Limb (tissue), 2 donors: ENCODE results near the gene CCDC171.
"Not testable (repeated sequence)": the region's sequence is repeated elsewhere in the genome, so short reads cannot be mapped to it uniquely, and the experiment has no call there.

Experiments used
- DNase-seq, 2 donors: peaks; one replicate each; pipeline ENCODE4 v3.0.0-alpha.2; 2016; ENCODE audit errors: extremely low spot score in 2 of 2

The CCDC171 gene

GRCh38 chr9:15552636-15553527, at the start of gene CCDC171:
Gene CCDC171 (plus strand): TSS chr9:15553043. CDS start chr9:15564089, 11,046 bp downstream.
- DNase-seq: peak; percentile 94 to 98

GRCh38 chr9:15505921-15506320, 46.9 kb upstream of the CCDC171 start:
- no peak for DNase-seq

GRCh38 chr9:15509931-15510788, 42.7 kb upstream of the CCDC171 start:
- peak; percentile 42 to 78 for DNase-seq

- peak; percentile 91 to 92 for DNase-seq
These were observed 41.9 kb upstream of the CCDC171 start, which contains the start of gene PSIP1 for GRCh38 chr9:15510789-15511575. Gene PSIP1 (minus strand): TSS chr9:15510970. CDS start chr9:15510188, 782 bp downstream.

- no peak for DNase-seq
These were observed 40.6 kb upstream of the CCDC171 start for GRCh38 chr9:15512204-15512603.

GRCh38 chr9:15512889-15513288, 40.0 kb upstream of the CCDC171 start:
- no peak for DNase-seq

- DNase-seq: no peak
These were observed 39.5 kb upstream of the CCDC171 start for GRCh38 chr9:15513335-15513734.

GRCh38 chr9:15519831-15520230, 33.0 kb upstream of the CCDC171 start:
- no peak for DNase-seq

- DNase-seq: no peak
These were observed 31.6 kb upstream of the CCDC171 start for GRCh38 chr9:15521254-15521653.

- DNase-seq: no peak
These were observed 30.6 kb upstream of the CCDC171 start for GRCh38 chr9:15522130-15522755.

- DNase-seq: no peak
These were observed 27.9 kb upstream of the CCDC171 start for GRCh38 chr9:15524845-15525455.

GRCh38 chr9:15525958-15526357, 26.9 kb upstream of the CCDC171 start:
- DNase-seq: no peak

GRCh38 chr9:15527035-15527434, 25.8 kb upstream of the CCDC171 start:
- not testable (repeated sequence) for DNase-seq

GRCh38 chr9:15529566-15530324, 23.1 kb upstream of the CCDC171 start:
- no peak for DNase-seq

- no peak for DNase-seq
These were observed 21.5 kb upstream of the CCDC171 start for GRCh38 chr9:15531380-15531779.

- DNase-seq: no peak
These were observed 11.0 kb upstream of the CCDC171 start for GRCh38 chr9:15541872-15542271.

- DNase-seq: no peak
These were observed 10.2 kb upstream of the CCDC171 start for GRCh38 chr9:15542624-15543023.

- DNase-seq: no peak
These were observed 9.6 kb upstream of the CCDC171 start for GRCh38 chr9:15543047-15543813.

- DNase-seq: no peak
These were observed 3.2 kb upstream of the CCDC171 start for GRCh38 chr9:15549611-15550010.
